Hepatocyte (in vitro differentiated cells): ENCODE data around the gene PERM1.

Source experiments
- EZH2 ChIP-seq: fragments of 200-600 bp; sonication (generic); IDR thresholded peaks from 2 replicates; pipeline ENCODE4 v1.6.1; 2016; ENCODE audit warnings: antibody characterized with exemption, mild to moderate bottlenecking, borderline replicate concordance
- EZH2phosphoT487 ChIP-seq: fragments of 200-600 bp; sonication (generic); IDR thresholded peaks from one replicate; pipeline ENCODE4 v1.6.1; 2018; ENCODE audit warnings: antibody characterized with exemption, mild to moderate bottlenecking, low read depth, moderate library complexity; ENCODE audit not compliant: unreplicated experiment, severe bottlenecking
- TF ChIP-seq, protein P1 (sequence below): fragments of 200-600 bp; sonication (generic); IDR thresholded peaks from 2 replicates; pipeline ENCODE4 v1.5.1; 2016; ENCODE audit warnings: antibody characterized with exemption, mild to moderate bottlenecking; ENCODE audit not compliant: poor library complexity

DNA sequence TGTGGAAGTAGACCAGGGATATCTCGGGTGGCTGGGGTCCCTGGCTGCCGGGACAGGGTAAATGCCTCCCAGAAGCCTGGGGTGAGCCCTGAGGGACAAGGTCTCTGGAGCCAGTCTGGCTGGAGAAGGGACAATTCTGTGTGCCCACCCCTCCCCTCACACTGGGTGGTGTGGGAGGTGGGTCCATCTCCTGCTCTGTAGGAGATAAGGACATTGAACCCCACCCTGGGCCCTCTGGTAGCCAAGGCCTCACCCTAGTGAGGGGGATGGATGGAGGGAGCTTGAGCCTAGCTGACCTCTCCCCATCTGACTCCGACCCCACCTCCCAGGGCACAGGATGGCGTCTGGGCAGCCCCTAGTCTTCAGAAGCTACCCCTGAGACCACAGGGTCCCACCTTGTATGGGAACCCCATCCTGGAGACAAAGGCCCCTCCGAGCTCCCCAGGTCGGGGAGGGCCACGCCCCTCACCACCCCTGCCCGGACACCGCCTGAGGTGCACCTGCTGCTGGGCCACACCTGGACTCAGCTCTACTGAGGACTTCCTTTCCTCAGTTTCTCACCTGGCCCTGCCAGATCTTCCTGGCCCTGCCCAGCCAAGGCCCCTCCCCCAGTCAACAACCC is 42.4 kb upstream of the PERM1 start:
- TF ChIP-seq, protein P1, sequence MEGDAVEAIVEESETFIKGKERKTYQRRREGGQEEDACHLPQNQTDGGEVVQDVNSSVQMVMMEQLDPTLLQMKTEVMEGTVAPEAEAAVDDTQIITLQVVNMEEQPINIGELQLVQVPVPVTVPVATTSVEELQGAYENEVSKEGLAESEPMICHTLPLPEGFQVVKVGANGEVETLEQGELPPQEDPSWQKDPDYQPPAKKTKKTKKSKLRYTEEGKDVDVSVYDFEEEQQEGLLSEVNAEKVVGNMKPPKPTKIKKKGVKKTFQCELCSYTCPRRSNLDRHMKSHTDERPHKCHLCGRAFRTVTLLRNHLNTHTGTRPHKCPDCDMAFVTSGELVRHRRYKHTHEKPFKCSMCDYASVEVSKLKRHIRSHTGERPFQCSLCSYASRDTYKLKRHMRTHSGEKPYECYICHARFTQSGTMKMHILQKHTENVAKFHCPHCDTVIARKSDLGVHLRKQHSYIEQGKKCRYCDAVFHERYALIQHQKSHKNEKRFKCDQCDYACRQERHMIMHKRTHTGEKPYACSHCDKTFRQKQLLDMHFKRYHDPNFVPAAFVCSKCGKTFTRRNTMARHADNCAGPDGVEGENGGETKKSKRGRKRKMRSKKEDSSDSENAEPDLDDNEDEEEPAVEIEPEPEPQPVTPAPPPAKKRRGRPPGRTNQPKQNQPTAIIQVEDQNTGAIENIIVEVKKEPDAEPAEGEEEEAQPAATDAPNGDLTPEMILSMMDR: no peak
- TF ChIP-seq EZH2phosphoT487 (no peak), EZH2 (no peak)
